Endodermal cell (in vitro differentiated cells): ENCODE results near the gene P3H4. TPM values are rescaled to one million over a fixed set of nuclear protein-coding genes. Genes with fewer than 3 reads are reported as not detected.

Experiments used
- DNase-seq: peaks from one replicate; pipeline ENCODE4 v3.0.0-alpha.2; 2017
- H3K27ac ChIP-seq: 2 replicates; pipeline ENCODE4 v1.5.1; 2013; ENCODE audit warnings: mild to moderate bottlenecking, low read depth, low read length, moderate library complexity
- H3K27me3 ChIP-seq: 2 replicates; pipeline ENCODE4 v1.6.1; 2013; ENCODE audit warnings: mild to moderate bottlenecking, low read length, moderate library complexity; ENCODE audit not compliant: insufficient read depth, control insufficient read depth, poor library complexity, severe bottlenecking
- H3K36me3 ChIP-seq: 2 replicates; pipeline ENCODE4 v1.7.0; 2013; ENCODE audit warnings: mild to moderate bottlenecking, low read length, moderate library complexity; ENCODE audit not compliant: control insufficient read depth, insufficient read depth
- H3K4me1 ChIP-seq: one replicate; pipeline ENCODE4 v1.7.0; 2013; ENCODE audit warnings: low read length; ENCODE audit not compliant: control insufficient read depth, insufficient read depth
- H3K4me3 ChIP-seq: 2 replicates; pipeline ENCODE4 v1.5.1; 2013; ENCODE audit warnings: mild to moderate bottlenecking, low read length, moderate library complexity
- H3K9ac ChIP-seq: 2 replicates; pipeline ENCODE4 v1.6.1; 2013; ENCODE audit warnings: mild to moderate bottlenecking, low read length, moderate library complexity; ENCODE audit not compliant: poor library complexity, severe bottlenecking; ENCODE audit errors: extremely low read depth
- H3K9me3 ChIP-seq: 2 replicates; pipeline ENCODE4 v1.6.1; 2013; ENCODE audit warnings: mild to moderate bottlenecking, low read length, moderate library complexity; ENCODE audit not compliant: control insufficient read depth
- H3K27ac Mint-ChIP-seq: 2 replicates; pipeline ENCODE4 v1.8.0; 2020; ENCODE audit warnings: mixed read lengths
- H3K27me3 Mint-ChIP-seq: 2 replicates; pipeline ENCODE4 v1.8.0; 2021; ENCODE audit warnings: mild to moderate bottlenecking, mixed read lengths; ENCODE audit not compliant: insufficient read depth
- H3K36me3 Mint-ChIP-seq: 2 replicates; pipeline ENCODE4 v1.8.0; 2020; ENCODE audit warnings: low read depth, mixed read lengths
- H3K4me1 Mint-ChIP-seq: 2 replicates; pipeline ENCODE4 v1.8.0; 2020; ENCODE audit warnings: mixed read lengths
- H3K4me3 Mint-ChIP-seq: 2 replicates; pipeline ENCODE4 v1.8.0; 2020; ENCODE audit warnings: mild to moderate bottlenecking, moderate library complexity, mixed read lengths
- H3K9me3 Mint-ChIP-seq: 2 replicates; pipeline ENCODE4 v1.8.0; 2020; ENCODE audit warnings: mild to moderate bottlenecking, mixed read lengths
- CTCF ChIP-seq: fragments of 200-600 bp; sonication (generic); conservative IDR thresholded peaks from 2 replicates; pipeline ENCODE4 v1.5.0; 2021; ENCODE audit warnings: antibody characterized with exemption, mild to moderate bottlenecking
- WGBS, 2 experiments: methylation state at CpG; one replicate each; pipeline versions ENCODE4 v1.1.5 to v1.1.7; 2013; ENCODE audit warnings: missing lambda C conversion rate in 2 of 2, mixed read lengths in 1 of 2; ENCODE audit not compliant: insufficient coverage in 1 of 2, insufficient read length in 1 of 2; 5-methylcytosine and 5-hydroxymethylcytosine counted together
- total RNA-seq, 2 donors: library from RNA; stranded (reverse); fragmentation: NEBNext Ultra II Directional in 1 of 2; extraction: Animal tissue kit (Norgen Biotek cat#: 25700) in 1 of 2; gene quantifications; 2 replicates in 1 of 2; 3 replicates in 1 of 2; pipeline ENCODE4 v1.2.1, GENCODE V29; 2021

Gene P3H4
- total RNA-seq, 2 donors from 2014 or later, result 23.9 to 40.6 TPM

GRCh38 chr17:41758601-41759000 is 53.1 kb downstream of the P3H4 start:
- Histone ChIP-seq H3K36me3 (peaks cover 74% of the 10 kb centered on the region), H3K27ac (no peak overlapping the region), H3K27me3 (no peaks in the 10 kb centered on the region), H3K4me3 (no peak overlapping the region), H3K9me3 (no peaks in the 10 kb centered on the region), H3K4me1 (no peaks in the 10 kb centered on the region), H3K9ac (no peak overlapping the region)
- no peaks in the 10 kb centered on the region for H3K4me1 Mint-ChIP-seq
- no peak overlapping the region for H3K4me3 Mint-ChIP-seq
- no peaks in the 10 kb centered on the region for H3K9me3 Mint-ChIP-seq
- no peak overlapping the region for H3K27ac Mint-ChIP-seq
- no peaks in the 10 kb centered on the region for H3K27me3 Mint-ChIP-seq
- peaks cover 83% of the 10 kb centered on the region for H3K36me3 Mint-ChIP-seq
- TF ChIP-seq CTCF, result no peak
- no peak for DNase-seq
- WGBS, 2 experiments, result 94 to 98% methylated on average over 8 to 9 of the region's 9 CpGs

GRCh38 chr17:41754066-41754465 is 57.7 kb downstream of the P3H4 start:
- Histone ChIP-seq H3K4me3 (no peak overlapping the region), H3K36me3 (peaks cover 44% of the 10 kb centered on the region), H3K27ac (no peak overlapping the region), H3K27me3 (no peaks in the 10 kb centered on the region), H3K9ac (no peak overlapping the region), H3K4me1 (no peaks in the 10 kb centered on the region), H3K9me3 (no peaks in the 10 kb centered on the region)
- H3K36me3 Mint-ChIP-seq, result peaks cover 50% of the 10 kb centered on the region
- TF ChIP-seq CTCF, result no peak
- no peaks in the 10 kb centered on the region for H3K9me3 Mint-ChIP-seq
- H3K4me3 Mint-ChIP-seq, result no peak overlapping the region
- DNase-seq, result no peak
- H3K27me3 Mint-ChIP-seq, result no peaks in the 10 kb centered on the region
- WGBS, 2 experiments, result 87 to 96% methylated on average over 3 to 12 of the region's 12 CpGs
- H3K27ac Mint-ChIP-seq, result no peak overlapping the region
- H3K4me1 Mint-ChIP-seq, result no peaks in the 10 kb centered on the region

Other genes with a start within 250 kb of the P3H4 start
- gene KRT9, start 239.9 kb downstream of the P3H4 start, total RNA-seq, result not detected
- not detected for gene KRT14, start 225.1 kb downstream of the P3H4 start, total RNA-seq
- gene KRT16, start 199.2 kb downstream of the P3H4 start, total RNA-seq, result not detected
- not detected for gene KRT17, start 187.4 kb downstream of the P3H4 start, total RNA-seq
- gene EIF1, start 123.1 kb downstream of the P3H4 start, total RNA-seq, result 100 to 1,000 TPM; 526 to 573 TPM
- gene GAST, start 99.6 kb downstream of the P3H4 start, total RNA-seq, result not detected
- gene HAP1, start 77.3 kb downstream of the P3H4 start, total RNA-seq, result 1 to 10 TPM; 1.7 TPM
- gene JUP, start 25.2 kb downstream of the P3H4 start, total RNA-seq, result 100 to 1,000 TPM; 112 to 167 TPM
- gene FKBP10, start 1.1 kb upstream of the P3H4 start, total RNA-seq, result 100 to 1,000 TPM; 179 to 291 TPM
- 10 to 100 TPM; 65.2 to 79.5 TPM for gene NT5C3B, start 24.3 kb upstream of the P3H4 start, total RNA-seq
- under 1 TPM in 1 of 2 donors, not detected in 1; 0.15 TPM for gene KLHL10, start 25.9 kb upstream of the P3H4 start, total RNA-seq
- gene KLHL11, start 53.5 kb upstream of the P3H4 start, total RNA-seq, result 10 to 100 TPM; 13.3 to 15.9 TPM
- gene ACLY, start 107.0 kb upstream of the P3H4 start, total RNA-seq, result 100 to 1,000 TPM; 261 to 304 TPM
- gene ODAD4, start 118.7 kb upstream of the P3H4 start, total RNA-seq, result 1 to 10 TPM; 3.9 to 4.7 TPM
- 10 to 100 TPM; 64.3 to 79.6 TPM for gene CNP, start 154.8 kb upstream of the P3H4 start, total RNA-seq
- gene DNAJC7, start 205.5 kb upstream of the P3H4 start, total RNA-seq, result 100 to 1,000 TPM; 112 to 116 TPM
- gene NKIRAS2, start 208.1 kb upstream of the P3H4 start, total RNA-seq, result 10 to 100 TPM; 48.0 to 51.2 TPM
- gene C17orf113, start 238.7 kb upstream of the P3H4 start, total RNA-seq, result 1 to 10 TPM; 1.7 to 2.9 TPM